A673 (cell line): ENCODE results near the gene RNU5D-1.

Source experiments
- CTCF ChIP-seq: fragments of 300-800, 200-600 bp; sonication (generic); conservative IDR thresholded peaks from 2 replicates; pipeline ENCODE4 v1.5.1; 2017; ENCODE audit warnings: low read depth, mild to moderate bottlenecking, antibody characterized with exemption, low read length, moderate library complexity, mixed read lengths
- EZH2 ChIP-seq: fragments of 200-600 bp; sonication (generic); IDR thresholded peaks from 2 replicates; pipeline ENCODE4 v1.6.1; 2017; ENCODE audit warnings: borderline replicate concordance, low read depth, mild to moderate bottlenecking, mixed read lengths, antibody characterized with exemption, low read length; ENCODE audit not compliant: poor library complexity, severe bottlenecking

GRCh38 chr1:44723064-44723463, 7.9 kb downstream of the RNU5D-1 start:
- TF ChIP-seq CTCF (no peak), EZH2 (no peak)
